GM06990 (cell line): ENCODE measurements around the gene PTPRT.

Source experiments
- DNase-seq: peaks from one replicate; pipeline ENCODE4 v3.0.0-alpha.2; 2011; ENCODE audit not compliant: insufficient read length; ENCODE audit errors: extremely low read depth
- H3K27me3 ChIP-seq: replicated peaks from 2 replicates; pipeline ENCODE4 v1.6.0; 2011; ENCODE audit warnings: low read length; ENCODE audit not compliant: control insufficient read depth, insufficient read depth
- H3K36me3 ChIP-seq: 2 replicates; pipeline ENCODE4 v1.5.1; 2011; ENCODE audit warnings: low read length; ENCODE audit not compliant: control insufficient read depth, insufficient read depth
- H3K4me3 ChIP-seq: replicated peaks from 2 replicates; pipeline ENCODE4 v1.5.1; 2011; ENCODE audit warnings: low read depth, mild to moderate bottlenecking, control low read depth, low read length
- CTCF ChIP-seq: IDR thresholded peaks from 2 replicates; pipeline ENCODE4 v1.5.1; 2011; ENCODE audit warnings: low read length, control low read depth, mild to moderate bottlenecking, inconsistent platforms; ENCODE audit not compliant: insufficient read depth, poor library complexity, severe bottlenecking

Gene PTPRT

GRCh38 chr20:43161716-43162115 is 28.0 kb downstream of the PTPRT start:
- no peak for DNase-seq
- no peaks in the 10 kb centered on the region for H3K36me3 ChIP-seq

GRCh38 chr20:43160941-43161340 is 28.8 kb downstream of the PTPRT start:
- no peaks in the 10 kb centered on the region for H3K36me3 ChIP-seq
- no peaks in the 10 kb centered on the region for H3K27me3 ChIP-seq
- no peak overlapping the region for H3K4me3 ChIP-seq
- TF ChIP-seq CTCF = no peak
- DNase-seq = no peak

More at GRCh38 chr20:43161716-43162115, 28.0 kb downstream of the PTPRT start:
- H3K4me3 ChIP-seq = no peak overlapping the region
- H3K27me3 ChIP-seq = no peaks in the 10 kb centered on the region
- TF ChIP-seq CTCF = no peak

- TF ChIP-seq CTCF = no peak
Observed at GRCh38 chr20:43159994-43160393, 29.7 kb downstream of the PTPRT start.

GRCh38 chr20:43155366-43156100 is 34.2 kb downstream of the PTPRT start:
- TF ChIP-seq CTCF = no peak
- Histone ChIP-seq H3K36me3 (no peaks in the 10 kb centered on the region), H3K4me3 (no peak overlapping the region), H3K27me3 (no peaks in the 10 kb centered on the region)
- DNase-seq = no peak

More at GRCh38 chr20:43159994-43160393, 29.7 kb downstream of the PTPRT start:
- no peak overlapping the region for H3K4me3 ChIP-seq
- DNase-seq = no peak
- H3K36me3 ChIP-seq = no peaks in the 10 kb centered on the region
- no peaks in the 10 kb centered on the region for H3K27me3 ChIP-seq

GRCh38 chr20:43151901-43152300 is 37.8 kb downstream of the PTPRT start:
- Histone ChIP-seq H3K36me3 (no peaks in the 10 kb centered on the region), H3K4me3 (no peak overlapping the region), H3K27me3 (no peaks in the 10 kb centered on the region)
- no peak for TF ChIP-seq CTCF
- no peak for DNase-seq
